ENCODE data around the gene HMMR.
"Not testable (repeated sequence)": the region's sequence is repeated elsewhere in the genome, so short reads cannot be mapped to it uniquely, and the experiment has no call there.

Gene HMMR, protein sequence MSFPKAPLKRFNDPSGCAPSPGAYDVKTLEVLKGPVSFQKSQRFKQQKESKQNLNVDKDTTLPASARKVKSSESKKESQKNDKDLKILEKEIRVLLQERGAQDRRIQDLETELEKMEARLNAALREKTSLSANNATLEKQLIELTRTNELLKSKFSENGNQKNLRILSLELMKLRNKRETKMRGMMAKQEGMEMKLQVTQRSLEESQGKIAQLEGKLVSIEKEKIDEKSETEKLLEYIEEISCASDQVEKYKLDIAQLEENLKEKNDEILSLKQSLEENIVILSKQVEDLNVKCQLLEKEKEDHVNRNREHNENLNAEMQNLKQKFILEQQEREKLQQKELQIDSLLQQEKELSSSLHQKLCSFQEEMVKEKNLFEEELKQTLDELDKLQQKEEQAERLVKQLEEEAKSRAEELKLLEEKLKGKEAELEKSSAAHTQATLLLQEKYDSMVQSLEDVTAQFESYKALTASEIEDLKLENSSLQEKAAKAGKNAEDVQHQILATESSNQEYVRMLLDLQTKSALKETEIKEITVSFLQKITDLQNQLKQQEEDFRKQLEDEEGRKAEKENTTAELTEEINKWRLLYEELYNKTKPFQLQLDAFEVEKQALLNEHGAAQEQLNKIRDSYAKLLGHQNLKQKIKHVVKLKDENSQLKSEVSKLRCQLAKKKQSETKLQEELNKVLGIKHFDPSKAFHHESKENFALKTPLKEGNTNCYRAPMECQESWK

DNA sequence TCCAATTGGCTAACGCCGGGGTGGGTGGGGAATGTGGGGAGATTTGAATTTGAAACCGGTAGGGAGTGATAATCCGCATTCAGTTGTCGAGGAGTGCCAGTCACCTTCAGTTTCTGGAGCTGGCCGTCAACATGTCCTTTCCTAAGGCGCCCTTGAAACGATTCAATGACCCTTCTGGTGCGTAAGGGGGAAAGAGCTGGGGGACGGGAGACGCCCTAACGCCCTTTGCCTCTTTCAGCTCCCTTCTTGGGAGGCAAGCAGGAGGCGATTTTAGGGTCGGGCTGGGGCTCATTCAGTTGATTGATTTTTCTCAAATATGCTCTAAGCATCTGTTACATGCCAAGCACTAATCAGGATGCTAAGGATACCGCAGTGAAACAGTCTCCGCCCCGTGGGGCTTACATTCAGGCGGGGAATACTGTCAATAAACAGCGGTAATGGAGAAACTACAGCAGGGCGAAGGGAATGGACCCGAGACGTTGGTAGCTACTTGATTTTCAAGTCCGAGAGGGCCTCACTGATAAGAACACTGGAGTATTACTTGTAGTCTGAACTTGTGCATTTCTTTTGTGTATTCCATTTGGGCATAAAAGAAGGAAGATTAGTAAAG is at the start of gene HMMR:
Gene HMMR (plus strand): TSS at position 71 of the 610 bp plus-strand sequence. CDS start 61 bp downstream, at position 132.
- DNase-seq: peak; percentile 53

DNA sequence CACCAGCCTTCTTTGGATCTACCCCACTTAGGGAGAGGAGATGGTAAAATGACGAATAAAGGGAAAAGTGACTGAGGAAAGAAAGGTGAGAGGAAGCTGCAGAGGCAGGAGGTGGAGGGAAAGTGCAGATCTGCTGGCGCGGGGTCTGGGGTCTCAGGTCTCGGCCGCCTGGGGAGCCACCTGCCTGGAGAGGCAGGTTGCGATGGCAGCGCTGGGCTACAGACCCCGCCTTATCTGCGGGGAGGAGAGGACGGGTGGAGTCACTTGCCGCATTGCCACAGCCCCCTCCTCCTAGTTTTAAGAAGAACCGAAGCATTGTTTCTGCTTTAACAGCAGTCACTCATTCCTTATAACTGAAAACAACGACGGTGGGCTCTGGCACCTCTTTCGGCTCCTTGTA is 44.8 kb upstream of the HMMR start:
- not testable (repeated sequence) for DNase-seq

DNA sequence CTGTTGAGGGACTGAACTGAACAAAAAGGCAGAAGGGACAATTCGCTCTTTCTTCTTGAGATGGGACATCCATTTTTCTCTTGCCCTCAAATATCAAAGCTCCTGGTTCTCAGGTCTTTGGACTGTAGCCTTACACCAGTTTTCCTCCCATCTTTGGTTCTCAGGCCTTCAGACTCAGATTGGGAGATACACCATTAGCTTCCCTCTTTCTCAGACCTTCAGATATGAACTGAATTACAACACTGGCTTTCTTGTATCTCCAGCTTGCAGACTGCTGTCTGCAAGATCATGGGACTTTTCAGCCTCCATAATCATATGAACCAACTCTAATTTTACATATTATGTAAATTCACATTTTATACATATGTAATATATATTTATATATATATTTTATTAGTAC is 35.6 kb upstream of the HMMR start:
- DNase-seq: no peak

DNA sequence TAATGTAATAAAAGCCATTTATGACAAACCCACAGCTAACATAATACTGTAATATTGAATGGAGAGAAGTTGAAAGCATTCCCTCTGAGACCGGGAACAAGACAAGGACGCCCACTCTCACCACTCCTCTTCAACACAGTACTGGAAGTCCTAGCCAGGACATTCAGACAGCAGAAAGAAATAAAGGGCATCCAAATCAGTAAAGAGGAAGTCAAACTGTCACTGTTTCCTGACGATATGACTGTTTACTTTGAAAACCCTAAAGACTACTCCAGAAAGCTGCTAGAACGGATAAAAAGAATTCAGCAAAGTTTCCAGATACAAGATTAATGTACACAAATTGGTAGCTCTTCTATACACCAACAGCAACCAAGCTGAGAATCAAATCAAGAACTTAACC is 34.3 kb upstream of the HMMR start:
- not testable (repeated sequence) for DNase-seq

DNA sequence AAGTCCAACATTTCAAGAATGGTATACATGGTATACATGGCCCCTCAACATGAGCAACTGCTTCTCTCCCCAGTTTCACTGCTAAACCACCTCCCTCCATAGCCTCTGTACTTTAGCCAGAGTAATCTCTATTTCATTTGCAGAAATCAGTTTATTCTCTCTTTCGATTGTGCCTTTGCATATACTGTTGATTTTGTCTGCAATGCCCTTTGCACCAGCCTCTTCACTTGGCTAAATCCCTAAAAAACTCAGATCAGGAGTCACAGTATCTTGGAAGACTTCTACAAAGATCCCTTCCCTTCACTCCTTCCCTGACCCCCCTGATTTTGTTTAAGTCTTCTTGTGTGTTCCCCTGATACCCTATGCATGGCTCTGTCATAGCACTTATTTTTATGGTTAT is 27.9 kb upstream of the HMMR start:
- DNase-seq: no peak

DNA sequence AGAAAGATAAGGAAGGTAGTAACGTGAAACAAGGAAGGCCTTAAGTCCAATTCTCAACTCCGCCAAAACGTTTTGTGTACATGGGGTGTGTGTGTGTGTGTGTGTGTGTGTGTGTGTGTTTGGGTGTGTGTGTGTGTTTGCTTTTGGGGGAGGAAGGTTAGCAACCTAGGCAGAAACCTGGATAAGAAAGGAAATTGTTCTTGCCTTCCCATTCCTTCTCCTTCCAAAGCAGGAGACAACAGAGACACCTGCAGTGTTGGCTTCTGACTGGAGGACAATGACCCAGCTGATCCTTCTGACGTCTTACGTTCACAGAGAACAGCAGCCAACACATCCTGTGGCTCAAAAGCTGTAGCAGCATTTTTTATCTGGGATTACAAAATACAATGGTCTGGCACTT is 27.2 kb upstream of the HMMR start:
- no peak for DNase-seq

DNA sequence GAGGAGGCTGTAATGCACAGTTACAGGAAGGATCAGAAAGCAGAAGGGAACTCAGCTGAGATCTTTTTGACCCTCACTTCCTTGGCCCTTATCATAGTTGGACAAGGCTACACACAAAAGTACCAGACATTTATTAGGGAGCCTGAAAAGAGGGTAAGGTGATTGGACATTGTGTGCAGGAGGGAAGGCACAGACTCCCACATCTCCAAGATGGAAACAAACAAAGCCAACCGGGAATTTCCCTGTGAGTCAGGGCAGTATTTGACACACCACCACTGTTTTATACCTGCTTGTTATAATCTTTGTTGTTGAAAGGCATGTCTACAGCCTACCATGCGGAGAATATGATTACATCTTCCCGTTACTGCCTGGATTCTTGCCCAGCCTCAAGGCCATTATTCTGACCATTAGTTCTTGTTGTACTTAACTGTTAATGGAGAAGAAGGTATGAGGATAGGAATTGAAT is 26.0 kb upstream of the HMMR start:
- DNase-seq: no peak

DNA sequence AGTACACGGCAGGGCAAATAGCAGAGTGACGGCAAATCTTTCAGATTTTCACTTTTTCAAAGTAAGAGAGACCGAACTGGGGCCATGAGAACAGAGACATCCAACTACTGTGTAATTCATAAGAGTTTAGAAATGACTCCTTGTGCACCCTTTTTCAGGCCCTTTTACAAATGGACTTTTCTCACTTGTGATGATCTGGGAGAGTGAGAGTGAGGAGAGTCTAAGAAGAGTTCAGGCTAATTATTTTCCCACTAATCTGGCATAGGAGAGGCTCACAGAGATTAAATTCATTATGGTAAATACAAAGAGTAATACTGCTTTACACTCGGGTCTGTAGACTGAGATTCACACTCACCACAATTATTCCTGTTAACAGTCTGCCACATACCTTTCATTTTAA is 23.9 kb upstream of the HMMR start:
- no peak for DNase-seq

DNA sequence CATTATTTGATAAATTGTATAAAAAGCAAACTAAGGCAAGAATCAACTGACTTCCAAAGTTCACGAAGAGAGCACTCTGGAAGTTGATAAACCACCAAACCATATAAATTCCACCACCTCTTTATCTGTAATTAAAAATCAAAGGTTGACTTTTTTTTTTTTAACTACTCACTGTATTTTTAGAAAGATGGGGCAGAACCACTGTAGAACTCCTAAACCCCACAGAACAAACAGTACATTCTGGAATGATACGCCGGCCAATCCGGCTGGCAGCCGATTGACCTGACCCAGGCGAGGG is 23.5 kb upstream of the HMMR start:
- no peak for DNase-seq

DNA sequence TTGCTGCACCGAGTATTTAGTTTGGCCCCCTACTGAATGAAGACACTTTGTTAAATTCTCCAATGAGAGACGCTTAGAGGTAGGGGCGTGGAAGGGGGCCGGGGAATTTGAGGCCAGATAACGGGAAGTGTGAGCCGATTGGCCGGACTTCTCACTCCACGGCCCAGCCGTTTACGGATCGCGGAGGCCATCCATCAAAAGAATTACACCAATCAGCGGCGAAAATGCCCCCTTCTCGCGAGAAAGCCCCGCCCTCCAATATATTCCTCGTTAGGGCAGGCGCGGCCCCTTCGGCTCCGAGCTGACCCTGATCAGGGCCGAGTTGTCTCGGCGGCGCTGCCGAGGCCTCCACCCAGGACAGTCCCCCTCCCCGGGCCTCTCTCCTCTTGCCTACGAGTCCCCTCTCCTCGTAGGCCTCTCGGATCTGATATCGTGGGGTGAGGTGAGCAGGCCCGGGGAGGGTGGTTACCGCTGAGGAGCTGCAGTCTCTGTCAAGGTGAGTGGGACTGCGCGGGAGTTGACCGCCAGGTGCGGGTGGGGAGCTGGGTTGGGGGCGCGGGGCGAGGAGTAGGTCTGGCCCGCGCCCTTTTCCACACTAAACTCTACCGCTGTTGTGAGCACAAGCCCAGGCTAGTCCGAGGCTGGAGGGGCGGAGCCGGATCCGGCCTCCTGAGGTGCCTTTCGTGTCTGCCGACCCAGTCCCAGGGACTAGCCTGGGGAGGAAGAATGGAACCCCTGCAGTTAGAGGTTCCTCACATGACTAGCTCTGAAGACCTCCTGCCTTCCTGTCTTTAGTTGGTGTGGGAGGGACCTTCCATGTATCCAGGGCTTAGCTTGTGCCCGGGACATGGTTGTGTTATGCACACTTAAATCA is 22.9 kb upstream of the HMMR start, which contains the start of gene CCNG1:
Gene CCNG1 (plus strand): TSS at position 287 of the 874 bp plus-strand sequence. CDS start 1,662 bp downstream, outside the sequence.
- peak; percentile 76 for DNase-seq

DNA sequence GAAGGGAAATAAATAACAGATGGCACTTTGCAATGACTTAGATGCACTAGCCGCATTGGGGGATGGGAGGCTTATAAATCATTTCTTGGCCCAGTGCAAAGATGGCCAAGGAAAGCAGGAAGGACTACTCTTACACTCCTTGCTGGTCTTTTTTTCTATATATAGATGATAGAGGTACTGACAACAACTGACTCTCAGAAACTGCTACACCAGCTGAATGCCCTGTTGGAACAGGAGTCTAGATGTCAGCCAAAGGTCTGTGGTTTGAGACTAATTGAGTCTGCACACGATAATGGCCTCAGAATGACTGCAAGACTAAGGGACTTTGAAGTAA is 21.4 kb upstream of the HMMR start:
- DNase-seq: no peak

DNA sequence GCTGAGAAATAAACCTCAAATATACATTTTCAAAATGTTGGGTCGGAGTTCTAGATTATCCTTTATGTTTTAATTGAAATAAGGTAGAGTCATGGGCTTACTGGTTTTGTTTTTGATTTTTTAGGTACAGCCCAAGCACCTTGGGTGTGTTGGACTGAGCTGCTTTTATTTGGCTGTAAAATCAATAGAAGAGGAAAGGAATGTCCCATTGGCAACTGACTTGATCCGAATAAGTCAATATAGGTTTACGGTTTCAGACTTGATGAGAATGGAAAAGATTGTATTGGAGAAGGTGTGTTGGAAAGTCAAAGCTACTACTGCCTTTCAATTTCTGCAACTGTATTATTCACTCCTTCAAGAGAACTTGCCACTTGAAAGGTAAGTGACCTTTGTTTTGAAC is 19.5 kb upstream of the HMMR start:
- no peak for DNase-seq

DNA sequence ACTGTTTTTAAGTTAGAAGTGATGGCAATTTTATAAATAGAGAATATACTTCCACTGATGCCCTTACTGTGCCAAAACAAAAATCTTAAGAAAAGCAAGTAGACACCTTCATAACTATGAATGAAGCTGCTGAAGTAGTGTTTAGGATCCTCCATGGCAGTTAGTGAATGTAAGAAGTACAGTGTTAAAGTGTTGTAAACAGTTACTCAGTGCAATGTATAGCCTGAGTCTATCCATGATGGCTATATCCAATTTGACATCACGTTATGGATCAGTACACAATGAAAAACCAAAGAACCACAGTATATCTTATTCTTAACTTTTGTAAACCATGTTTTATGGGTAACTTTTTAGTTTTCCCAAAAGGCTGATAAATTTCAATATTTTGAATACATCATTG is 15.9 kb upstream of the HMMR start:
- DNase-seq: no peak

DNA sequence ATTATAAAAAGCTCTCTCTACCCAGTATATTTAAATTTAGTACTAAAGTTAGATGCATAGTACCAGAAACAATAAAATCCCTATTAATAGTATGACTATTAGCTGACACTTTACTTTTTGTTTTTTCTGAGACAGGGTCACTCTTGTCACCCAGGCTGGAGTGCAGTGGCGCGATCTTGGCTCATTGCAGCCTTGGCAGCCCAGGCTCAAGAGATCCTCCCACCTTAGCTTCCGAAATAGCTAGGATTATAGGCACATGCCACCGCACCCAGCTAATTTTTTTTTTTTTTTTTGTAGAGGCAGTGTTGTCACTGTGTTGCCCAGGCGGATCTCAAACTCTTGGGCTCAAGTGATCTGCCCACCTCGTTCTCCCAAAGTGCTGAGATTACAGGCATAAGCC is 15.1 kb upstream of the HMMR start:
- DNase-seq: no peak

DNA sequence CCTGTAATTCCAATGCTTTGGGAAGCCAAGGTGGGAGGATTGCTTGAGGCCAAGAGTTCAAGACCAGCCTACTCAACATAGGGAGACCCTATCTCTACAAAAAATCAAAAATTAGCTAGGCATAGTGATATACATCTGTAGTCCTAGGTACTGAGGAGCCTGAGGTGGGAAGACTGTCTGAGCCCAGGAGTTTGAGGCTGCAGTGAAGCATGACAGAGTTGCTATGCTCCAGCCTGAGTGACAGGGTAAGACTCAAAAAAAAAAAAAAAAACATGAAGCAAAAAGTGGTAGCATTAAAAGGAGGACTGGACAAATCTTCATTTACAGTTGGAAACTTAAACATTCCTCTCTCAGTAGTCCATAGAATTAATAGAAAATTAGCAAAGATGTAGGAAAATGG is 13.2 kb upstream of the HMMR start:
- DNase-seq: no peak

DNA sequence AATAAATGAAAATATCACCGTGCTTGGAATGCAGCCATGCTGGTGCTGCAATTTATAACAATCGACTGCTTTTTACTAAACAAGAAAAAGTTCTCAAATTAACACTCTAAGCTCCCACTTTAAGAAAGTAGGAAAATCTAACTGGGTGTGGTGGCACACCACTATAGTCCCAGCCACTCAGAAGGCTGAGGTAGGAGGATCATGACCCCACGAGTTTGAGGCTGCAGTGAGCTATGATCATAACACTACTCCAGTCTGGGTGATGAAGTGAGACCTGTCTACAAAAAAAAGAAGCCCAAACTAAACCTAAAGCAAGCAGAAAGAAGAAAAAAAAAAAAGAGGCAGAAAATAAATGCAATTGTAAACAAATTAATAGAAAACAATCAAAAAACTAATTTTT is 12.6 kb upstream of the HMMR start:
- no peak for DNase-seq

DNA sequence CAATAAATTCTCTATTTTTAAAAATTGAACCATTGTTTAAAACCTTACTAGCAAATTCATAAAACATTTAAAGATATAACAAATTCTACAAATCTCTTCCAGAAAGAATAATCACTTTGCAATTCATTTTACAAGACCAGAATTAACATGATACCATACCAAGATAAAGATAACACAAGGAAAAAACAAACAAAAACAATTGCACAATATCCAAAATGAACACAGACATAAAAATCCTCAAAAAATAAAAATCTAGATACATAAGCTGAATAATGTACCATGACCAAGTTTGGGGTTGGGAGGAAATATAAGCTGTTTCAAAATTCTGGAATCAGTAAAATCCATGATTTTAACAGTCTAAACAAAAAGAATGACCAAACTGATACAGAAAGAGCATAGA is 11.9 kb upstream of the HMMR start:
- no peak for DNase-seq

DNA sequence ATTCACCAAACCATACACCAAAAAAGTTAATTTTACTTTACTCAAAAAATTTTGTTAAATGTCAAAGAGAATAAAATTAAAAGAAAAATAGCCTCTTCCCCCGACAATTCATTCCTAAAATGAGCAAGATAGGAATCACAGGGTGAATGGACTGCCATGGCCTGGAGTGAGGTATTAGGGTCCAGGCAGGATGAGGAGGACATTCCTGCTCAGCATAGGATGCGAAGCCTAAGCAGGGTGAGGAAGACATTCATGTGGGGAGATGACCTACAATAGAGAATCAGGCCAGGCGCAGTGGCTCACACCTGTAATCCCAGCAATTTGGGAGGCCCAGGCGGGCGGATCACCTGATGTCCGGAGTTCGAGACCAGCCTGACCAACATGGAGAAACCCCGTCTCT is 8.9 kb upstream of the HMMR start:
- no peak for DNase-seq

DNA sequence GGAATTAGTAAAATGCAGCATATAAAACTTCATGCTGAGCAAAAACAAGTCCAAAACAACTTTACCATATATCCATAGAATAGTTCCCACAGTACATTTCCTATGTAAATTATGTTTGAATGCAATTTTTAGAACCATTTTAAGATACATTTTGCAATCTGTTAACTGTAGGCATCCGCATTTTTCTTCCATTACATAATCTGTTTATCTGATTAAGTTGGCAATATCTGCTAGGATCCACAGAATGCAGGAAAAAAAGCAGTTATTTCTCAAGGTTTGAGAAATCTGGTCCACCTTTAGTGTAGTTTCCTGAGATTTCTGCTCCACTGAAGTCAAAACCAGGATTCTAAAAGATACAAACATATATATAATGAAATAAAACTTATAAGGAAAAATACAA is 6.7 kb upstream of the HMMR start:
- no peak for DNase-seq

DNA sequence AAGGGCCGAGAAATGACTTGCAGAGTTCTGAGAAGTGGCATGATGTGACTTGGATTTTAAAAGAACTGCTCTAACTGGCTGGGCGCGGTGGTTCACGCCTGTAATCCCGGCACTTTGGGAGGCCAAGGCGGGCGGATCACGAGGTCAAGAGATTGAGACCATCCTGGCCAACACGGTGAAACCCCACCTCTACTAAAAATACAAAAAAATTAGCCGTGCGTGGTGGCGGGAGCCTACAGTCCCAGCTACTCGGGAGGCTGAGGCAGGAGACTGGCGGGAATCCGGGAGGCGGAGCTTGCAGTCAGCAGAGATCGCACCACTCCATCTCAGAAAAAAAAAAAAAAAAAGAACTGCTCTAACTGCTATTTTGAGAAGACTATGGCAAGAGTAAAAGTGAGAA is 5.0 kb upstream of the HMMR start:
- not testable (repeated sequence) for DNase-seq

DNA sequence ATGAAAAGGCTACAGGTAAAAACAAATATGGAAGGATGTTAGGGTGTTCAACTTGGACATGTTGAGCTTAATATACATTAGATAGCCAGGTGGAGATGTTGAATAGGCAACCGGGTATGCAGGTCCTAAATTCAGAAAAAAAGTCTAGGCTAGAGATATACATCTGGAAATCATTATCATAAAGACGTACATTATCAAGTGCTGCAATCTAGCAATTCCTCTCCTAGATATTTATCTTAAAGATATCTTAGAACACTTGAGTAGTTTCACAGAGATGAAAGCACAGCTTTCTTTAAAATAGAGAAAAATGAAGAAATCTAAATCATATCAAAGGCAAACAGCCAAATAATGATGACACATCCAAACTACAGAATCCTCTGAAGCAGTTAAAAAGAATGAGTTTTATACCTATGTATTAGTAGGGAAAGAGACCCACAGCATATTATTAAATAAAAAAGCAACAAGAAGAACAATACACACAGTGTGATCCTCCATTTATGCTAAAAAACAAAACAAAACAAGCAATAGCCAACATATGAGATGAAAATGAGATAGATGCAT is 4.3 kb upstream of the HMMR start:
- DNase-seq: no peak

DNA sequence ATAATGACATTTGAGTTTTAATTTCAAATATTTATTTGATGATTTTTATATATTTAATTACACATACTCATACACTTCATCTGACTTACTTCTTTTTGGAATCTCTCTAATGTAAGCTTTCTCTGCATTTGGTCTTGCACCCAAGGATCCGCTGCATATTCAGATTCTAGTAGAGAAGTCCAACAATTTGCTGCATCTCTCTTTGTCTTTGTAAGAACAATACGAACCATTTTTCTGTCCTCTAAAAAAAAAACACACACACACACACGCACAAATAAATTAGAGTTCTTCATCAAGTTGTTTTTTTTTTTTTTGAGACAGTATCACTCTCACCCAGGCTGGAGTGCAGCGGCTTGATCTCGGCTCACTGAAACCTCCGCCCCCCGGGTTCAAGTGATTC is 3.6 kb upstream of the HMMR start:
- no peak for DNase-seq

Measured in NCI-H526 treated with DMSO at 0.1 percent for 48 hours (cell line).